ENCODE measurements around the gene TMEM100.
A peak's percentile ranks its signal among the peaks of the same experiment; 100 is the strongest.

The TMEM100 gene

GRCh38 chr17:55746466-55746865 is 23.8 kb upstream of the TMEM100 start:
- no peak for DNase-seq (ENCODE audit: extremely low spot score, insufficient read length, low read depth)
- no peak for FAIRE-seq

- FAIRE-seq: no peak
- DNase-seq (ENCODE audit: extremely low spot score, insufficient read length, low read depth): no peak
Measured at GRCh38 chr17:55745258-55745657, 22.6 kb upstream of the TMEM100 start.

DNA sequence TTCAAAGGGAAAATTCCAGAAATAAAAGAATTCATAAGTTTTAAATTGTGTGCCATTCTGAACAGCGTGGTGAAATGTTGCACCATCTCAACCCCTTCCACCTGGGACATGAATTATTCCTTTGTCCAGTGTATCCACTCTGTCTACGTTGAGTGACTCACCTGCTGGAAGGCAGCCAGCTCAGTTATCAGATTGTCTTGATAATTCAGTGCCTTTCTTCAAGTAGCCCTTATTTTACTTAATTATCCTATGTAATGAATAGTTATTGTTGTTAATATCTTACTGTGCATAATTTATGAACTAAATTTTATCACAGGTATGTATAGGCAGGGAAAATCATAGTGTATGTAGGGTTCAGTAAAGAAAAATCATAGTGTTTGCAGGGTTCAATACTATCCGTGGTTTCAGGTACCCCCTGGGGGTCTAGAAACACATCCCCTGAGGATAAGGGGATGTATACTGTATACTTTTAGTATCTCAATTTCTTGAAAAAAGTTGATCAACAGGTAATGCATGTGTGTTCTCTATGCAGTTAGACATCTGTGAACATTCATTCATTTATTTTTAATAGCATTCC is 20.5 kb upstream of the TMEM100 start:
- DNase-seq (ENCODE audit: extremely low spot score, insufficient read length, low read depth): no peak
- no peak for FAIRE-seq

GRCh38 chr17:55742272-55743102 is 19.8 kb upstream of the TMEM100 start:
- peak; percentile 61 for FAIRE-seq

DNA sequence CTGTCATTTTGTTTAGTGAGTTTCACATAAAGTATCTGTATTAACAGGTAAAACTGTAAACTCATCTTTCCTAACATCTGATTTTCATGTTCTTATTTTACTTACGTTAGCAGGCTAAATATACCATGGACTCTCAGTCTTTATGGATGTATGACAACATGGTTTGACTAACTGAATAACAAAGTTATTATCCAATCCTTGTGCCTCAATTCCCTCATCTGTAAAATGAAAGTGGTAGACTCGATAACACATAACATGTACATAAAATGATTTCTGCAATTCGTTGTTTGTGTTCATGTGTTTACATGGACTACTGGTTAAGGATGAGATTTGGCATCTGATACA is 18.7 kb upstream of the TMEM100 start:
- DNase-seq (ENCODE audit: extremely low spot score, insufficient read length, low read depth) (no peak), FAIRE-seq (no peak)

More at GRCh38 chr17:55742272-55743102, 19.8 kb upstream of the TMEM100 start:
- DNase-seq (ENCODE audit: extremely low spot score, insufficient read length, low read depth): no peak

DNA sequence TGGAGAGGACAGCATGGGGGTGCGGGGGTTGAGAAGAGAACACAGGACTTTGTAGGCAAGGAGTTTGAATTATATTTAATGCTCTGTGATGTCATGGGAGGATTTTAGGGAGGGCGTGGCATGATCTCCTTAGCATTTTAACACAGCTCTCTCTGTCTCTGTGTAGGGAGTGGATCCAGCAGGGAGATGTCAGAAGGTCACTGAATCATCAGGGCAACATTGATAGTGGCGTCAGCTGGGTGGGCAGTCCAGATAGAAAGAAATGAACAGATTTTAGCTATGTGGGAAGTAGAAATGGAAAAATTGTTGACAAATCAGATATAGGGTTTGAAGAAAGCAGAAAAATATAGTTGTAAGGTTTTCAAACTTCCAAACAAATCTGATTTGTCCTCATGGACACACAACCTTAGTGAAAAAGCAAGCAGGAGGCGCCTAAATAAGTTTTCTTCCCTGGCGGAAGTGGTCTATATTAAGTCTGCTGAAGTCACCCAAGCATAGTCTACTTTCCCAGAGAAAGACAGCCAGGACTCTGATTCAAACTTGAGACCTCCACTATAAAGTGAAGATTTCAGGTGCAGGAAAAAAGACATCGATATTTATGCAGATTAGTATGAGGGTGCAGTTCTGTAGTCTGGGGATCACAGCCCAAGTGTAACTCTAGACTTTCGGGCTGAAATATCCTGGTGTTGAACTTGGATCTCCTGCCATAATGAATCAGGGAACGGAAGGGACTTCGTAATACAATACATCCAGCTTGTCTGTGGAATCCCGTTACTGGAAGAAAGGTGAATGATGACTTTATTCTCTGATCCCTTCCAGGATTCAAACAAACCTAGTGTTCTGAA is 18.1 kb upstream of the TMEM100 start:
- FAIRE-seq (no peak), DNase-seq (ENCODE audit: extremely low spot score, insufficient read length, low read depth) (no peak)

DNA sequence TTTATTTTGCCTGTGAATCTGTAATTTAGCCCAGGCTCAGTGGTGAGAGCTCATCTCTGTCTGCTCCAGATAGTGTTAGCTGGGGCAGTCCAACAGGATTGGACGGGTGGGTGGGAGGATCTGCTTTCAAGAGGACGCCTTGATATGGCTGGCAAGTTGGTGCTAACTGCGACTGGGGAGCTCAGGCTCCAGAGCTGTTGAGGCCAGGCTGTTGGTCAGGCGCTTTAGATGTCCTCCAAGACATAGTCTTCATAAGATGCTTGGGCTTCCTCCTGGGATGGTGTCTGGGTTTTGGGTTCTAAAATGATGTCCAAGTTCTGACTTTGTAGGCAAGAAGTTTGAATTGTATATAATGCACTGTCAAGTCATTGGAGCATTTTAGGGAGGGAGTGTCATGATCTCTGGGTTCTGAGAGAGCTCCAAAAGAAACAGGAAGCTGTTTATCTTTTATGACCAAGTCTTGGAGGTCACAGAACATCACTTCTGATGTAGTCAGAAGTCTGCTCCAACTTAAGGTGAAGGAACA is 15.4 kb upstream of the TMEM100 start:
- FAIRE-seq (no peak), DNase-seq (ENCODE audit: extremely low spot score, insufficient read length, low read depth) (no peak)

DNA sequence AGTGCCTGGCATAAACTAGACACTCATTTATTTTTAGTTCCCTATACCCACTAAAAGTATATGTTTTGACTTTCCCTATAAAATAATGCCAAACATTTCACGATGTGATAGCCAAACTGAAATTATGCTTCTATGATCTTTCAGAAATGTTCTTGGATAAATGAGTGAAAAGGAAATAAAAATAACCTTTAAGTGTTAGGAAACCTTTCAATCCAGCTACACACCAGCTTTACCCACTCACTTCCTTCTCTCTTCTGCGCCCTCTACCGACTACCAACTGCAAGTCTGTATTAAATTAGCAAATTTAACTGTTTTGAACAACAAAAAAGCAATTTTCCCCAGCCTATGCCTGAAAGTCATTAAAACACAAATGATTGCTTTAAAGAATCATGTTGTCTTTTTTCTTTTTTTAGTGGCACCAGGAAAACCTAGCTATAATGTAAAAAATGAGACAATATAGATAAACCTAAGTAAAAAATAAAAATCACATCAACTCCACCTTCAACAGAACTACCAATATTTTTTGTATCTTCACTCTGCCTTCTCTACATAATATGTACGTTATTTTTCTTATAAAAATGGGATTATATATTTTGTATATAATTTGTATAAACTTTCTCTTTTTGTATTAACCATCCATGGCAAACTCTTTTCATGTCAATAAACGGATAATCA is 13.2 kb upstream of the TMEM100 start:
- DNase-seq (ENCODE audit: extremely low spot score, insufficient read length, low read depth) (peak; percentile 15), FAIRE-seq (peak; percentile 79)

- DNase-seq (ENCODE audit: extremely low spot score, insufficient read length, low read depth) (no peak), FAIRE-seq (no peak)
Measured at GRCh38 chr17:55734128-55734781, 11.6 kb upstream of the TMEM100 start.

DNA sequence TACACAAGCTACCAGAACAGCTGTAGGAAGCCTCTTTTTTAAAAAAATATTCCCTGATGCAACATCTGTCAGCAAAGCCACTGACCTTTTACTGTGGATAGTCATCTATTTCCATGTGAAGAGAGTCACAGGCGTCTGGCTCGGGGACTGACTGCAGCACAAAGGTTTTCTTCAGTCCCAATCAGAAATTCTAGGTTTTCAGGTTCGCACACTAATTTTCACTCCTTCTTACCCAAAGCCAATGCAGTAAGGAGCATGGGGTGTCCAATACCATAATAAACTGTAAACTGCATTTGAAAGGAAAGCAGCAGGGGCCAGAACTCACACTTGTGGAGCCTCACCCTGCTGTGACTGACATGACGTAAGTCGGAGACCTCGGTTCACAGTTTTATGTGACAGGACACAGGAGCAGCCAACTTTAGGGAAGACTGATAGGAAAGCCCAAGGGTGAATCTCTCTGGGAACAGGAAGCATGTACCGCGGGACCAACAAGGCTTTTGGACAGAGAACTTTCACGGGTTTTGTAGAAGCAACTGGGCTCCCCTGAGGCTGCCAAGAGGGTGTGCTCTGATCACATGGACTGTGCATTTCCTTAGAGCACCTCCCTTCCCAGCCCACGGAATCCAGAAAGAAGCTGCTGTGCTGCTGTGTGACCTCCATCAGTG is 9.1 kb upstream of the TMEM100 start:
- FAIRE-seq: no peak
- no peak for DNase-seq (ENCODE audit: extremely low spot score, insufficient read length, low read depth)

DNA sequence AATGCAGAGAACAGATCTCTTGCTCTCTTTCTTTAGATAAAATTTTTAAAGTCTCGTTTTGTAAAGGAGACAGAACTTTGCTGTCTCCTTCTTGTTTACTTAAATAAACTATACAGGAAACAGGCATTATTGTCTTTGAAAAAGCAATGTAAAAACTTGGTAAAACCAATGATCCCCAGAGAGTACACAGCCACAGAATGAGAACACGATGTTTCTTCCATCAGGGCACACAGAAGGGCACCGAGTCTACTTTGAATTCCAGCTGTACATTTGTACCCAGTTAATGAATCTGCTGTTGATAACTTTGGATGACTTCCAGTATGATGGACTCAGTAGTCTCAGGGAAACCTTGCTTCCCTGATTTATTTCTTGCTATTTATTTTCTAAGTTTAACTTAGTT is 8.1 kb upstream of the TMEM100 start:
- DNase-seq (ENCODE audit: extremely low spot score, insufficient read length, low read depth) (no peak), FAIRE-seq (no peak)

DNA sequence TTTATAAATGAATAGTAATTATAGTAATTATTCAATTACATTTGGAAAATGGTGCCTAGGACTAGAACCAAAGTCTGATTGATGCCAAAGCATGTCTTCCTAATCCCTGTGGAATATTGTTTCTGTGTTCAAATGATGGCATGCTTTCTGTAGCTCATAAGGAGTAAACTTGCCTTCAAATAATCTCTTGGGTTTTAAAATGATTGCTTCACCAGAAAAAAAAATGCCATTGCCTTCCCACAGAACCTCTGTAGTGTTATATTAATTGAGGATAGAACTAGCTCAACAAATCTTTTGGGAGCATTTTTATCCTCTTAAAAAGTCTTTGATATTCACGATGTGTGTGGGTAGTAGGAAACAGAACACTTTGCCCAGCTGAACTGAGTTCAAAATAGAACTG is 7.7 kb upstream of the TMEM100 start:
- FAIRE-seq (no peak), DNase-seq (ENCODE audit: extremely low spot score, insufficient read length, low read depth) (no peak)

GRCh38 chr17:55729484-55729883 is 6.8 kb upstream of the TMEM100 start:
- no peak for DNase-seq (ENCODE audit: extremely low spot score, insufficient read length, low read depth)
- FAIRE-seq: no peak

DNA sequence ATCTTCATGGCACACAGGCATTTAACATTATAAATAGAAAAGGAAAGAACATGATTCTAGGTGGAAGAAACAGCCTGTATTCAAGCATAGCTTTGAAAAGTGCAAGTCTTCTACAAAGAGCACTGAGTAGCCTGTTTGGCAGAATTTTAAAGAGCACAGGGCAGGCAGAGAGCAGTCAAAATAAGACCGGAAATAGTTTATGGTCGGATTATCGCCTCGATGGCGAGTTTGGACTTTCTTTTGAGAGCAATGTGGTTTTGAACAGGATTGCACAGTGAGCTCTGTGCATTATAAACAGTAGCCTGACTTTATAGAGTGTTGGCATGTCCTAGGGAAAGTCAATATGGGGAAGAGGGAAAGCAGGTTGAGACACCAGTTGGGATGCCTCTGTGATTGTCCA is 6.2 kb upstream of the TMEM100 start:
- no peak for FAIRE-seq

GRCh38 chr17:55728361-55728760 is 5.7 kb upstream of the TMEM100 start:
- no peak for FAIRE-seq

More for the DNA sequence above, 6.2 kb upstream of the TMEM100 start:
- no peak for DNase-seq (ENCODE audit: extremely low spot score, insufficient read length, low read depth)

DNA sequence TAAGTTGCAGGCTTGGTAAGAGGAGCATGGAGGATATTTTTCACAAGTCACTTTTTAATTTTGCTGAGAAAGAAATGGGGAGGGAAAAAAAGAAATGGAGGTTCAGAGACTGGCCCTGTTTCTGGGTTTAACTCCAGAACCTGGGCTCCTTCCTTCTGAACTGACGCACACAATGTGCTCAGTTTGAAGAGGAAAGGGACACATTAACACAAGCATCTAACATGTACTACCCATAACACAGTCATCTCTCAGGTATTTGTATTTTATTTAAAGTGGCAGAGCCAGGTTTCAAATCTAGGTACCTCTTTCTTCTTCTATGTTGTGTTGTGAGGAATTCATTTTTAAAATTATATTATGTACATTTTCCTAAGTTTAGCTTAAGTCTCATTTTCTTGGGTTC is 5.3 kb upstream of the TMEM100 start:
- FAIRE-seq: no peak
- DNase-seq (ENCODE audit: extremely low spot score, insufficient read length, low read depth): no peak

More at GRCh38 chr17:55728361-55728760, 5.7 kb upstream of the TMEM100 start:
- DNase-seq (ENCODE audit: extremely low spot score, insufficient read length, low read depth): no peak

DNA sequence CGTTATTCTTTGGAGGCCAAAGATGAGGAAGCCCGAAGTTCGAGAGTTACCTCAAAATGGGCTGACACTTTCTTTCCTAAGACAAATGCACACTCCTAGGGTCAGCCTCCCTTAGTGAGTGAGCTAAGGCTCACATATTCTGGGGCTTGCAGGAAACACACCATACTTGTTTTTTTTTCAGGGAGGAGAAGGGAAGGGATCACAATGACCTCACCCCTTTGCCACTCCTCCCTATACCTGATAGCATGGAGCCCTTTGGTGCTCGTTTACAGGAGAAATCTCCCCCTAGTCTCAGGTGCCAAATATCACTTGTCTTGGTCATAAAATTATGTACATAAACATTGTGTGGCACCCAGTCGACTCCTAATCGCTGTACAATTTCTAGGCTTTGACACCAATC is 4.6 kb upstream of the TMEM100 start:
- DNase-seq (ENCODE audit: extremely low spot score, insufficient read length, low read depth) (no peak), FAIRE-seq (no peak)

- DNase-seq (ENCODE audit: extremely low spot score, insufficient read length, low read depth) (no peak), FAIRE-seq (no peak)
Measured at GRCh38 chr17:55726440-55726839, 3.8 kb upstream of the TMEM100 start.

DNA sequence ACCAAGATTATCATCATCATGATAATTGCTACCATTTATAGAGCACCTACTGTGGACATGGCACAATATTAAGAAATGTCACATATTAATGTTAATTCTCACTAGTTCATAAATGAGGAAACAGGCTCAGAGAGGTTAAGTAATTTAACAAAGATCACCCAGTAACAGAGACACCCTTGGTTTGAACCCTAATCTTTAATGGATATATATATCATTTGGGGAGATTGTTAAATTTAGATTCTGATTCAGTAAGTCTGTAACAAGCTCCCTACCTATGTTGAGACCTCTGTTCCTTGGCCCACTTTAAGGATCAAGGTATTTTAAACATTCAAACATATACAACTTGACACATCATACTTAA is 804 bp upstream of the TMEM100 start:
- FAIRE-seq (no peak), DNase-seq (ENCODE audit: extremely low spot score, insufficient read length, low read depth) (no peak)
